Liver (tissue), 9 donors: ENCODE data around the gene KMT2E. TPM values are rescaled to one million over a fixed set of nuclear protein-coding genes. Genes with fewer than 3 reads are reported as not detected.

ENCODE experiments used
- DNase-seq: peaks from one replicate; pipeline ENCODE4 v3.0.0-alpha.2; 2017; ENCODE audit warnings: low spot score
- H3K27ac ChIP-seq, 2 donors: one replicate each; pipeline ENCODE4 v1.7.0; 2013; ENCODE audit warnings: inconsistent platforms in 2 of 2, low read length in 2 of 2, control low read depth in 1 of 2, low read depth in 1 of 2, mild to moderate bottlenecking in 1 of 2
- H3K27me3 ChIP-seq, 4 donors: one replicate each; pipeline versions ENCODE4 v1.6.1 to v1.7.0; 2013; ENCODE audit warnings: low read length in 3 of 4, inconsistent platforms in 1 of 4, mild to moderate bottlenecking in 1 of 4, moderate library complexity in 1 of 4; ENCODE audit not compliant: control insufficient read depth in 4 of 4, insufficient read depth in 4 of 4
- H3K36me3 ChIP-seq, 4 donors: one replicate each; pipeline versions ENCODE4 v1.6.1 to v1.7.0; 2013; ENCODE audit warnings: low read length in 3 of 4, mild to moderate bottlenecking in 3 of 4, low read depth in 1 of 4, moderate library complexity in 1 of 4; ENCODE audit not compliant: control insufficient read depth in 4 of 4, insufficient read depth in 3 of 4
- H3K4me1 ChIP-seq, 4 donors: one replicate each; pipeline versions ENCODE4 v1.6.1 to v1.7.0; 2013; ENCODE audit warnings: low read length in 3 of 4, mild to moderate bottlenecking in 3 of 4, moderate library complexity in 1 of 4; ENCODE audit not compliant: control insufficient read depth in 4 of 4, insufficient read depth in 4 of 4
- H3K4me3 ChIP-seq, 3 donors: one replicate each; pipeline versions ENCODE4 v1.6.1 to v1.7.0; 2013; ENCODE audit warnings: low read length in 3 of 3, control low read depth in 1 of 3, low read depth in 1 of 3, mild to moderate bottlenecking in 1 of 3
- H3K9ac ChIP-seq, 2 donors: one replicate each; pipeline ENCODE4 v1.7.0; 2013; ENCODE audit warnings: low read length in 2 of 2, mild to moderate bottlenecking in 2 of 2, moderate library complexity in 2 of 2, control low read depth in 1 of 2, low read depth in 1 of 2
- H3K9me3 ChIP-seq, 4 donors: one replicate each; pipeline versions ENCODE4 v1.6.1 to v1.7.0; 2013; ENCODE audit warnings: low read length in 3 of 4; ENCODE audit not compliant: control insufficient read depth in 4 of 4
- ATF3 ChIP-seq: IDR thresholded peaks from 2 replicates; pipeline ENCODE4 v1.6.1; 2016; ENCODE audit warnings: antibody characterized with exemption
- CTCF ChIP-seq: fragments of 150-350 bp; IDR thresholded peaks from 2 replicates; pipeline ENCODE4 v1.5.1; 2017; ENCODE audit warnings: improper control_type of control experiment, low read depth, low read length; ENCODE audit not compliant: missing input control
- EGR1 ChIP-seq, 2 donors: IDR thresholded peaks; 2 replicates each; pipeline ENCODE4 v1.6.1; 2016 to 2018; ENCODE audit warnings: antibody characterized with exemption in 2 of 2, low read depth in 2 of 2
- FOXA1 ChIP-seq: IDR thresholded peaks from 2 replicates; pipeline ENCODE4 v1.6.1; 2016; ENCODE audit warnings: antibody characterized with exemption
- FOXA2 ChIP-seq: IDR thresholded peaks from 2 replicates; pipeline ENCODE4 v1.6.1; 2016; ENCODE audit warnings: antibody characterized with exemption
- GABPA ChIP-seq, 2 donors: IDR thresholded peaks in 1 of 2; conservative IDR thresholded peaks in 1 of 2; 2 replicates each; pipeline ENCODE4 v1.6.1; 2016; ENCODE audit warnings: antibody characterized with exemption in 2 of 2, mild to moderate bottlenecking in 1 of 2, moderate library complexity in 1 of 2
- HNF4A ChIP-seq, 2 donors: conservative IDR thresholded peaks; 2 replicates each; pipeline ENCODE4 v1.6.1; 2016; ENCODE audit warnings: antibody characterized with exemption in 2 of 2, mild to moderate bottlenecking in 2 of 2
- HNF4G ChIP-seq: IDR thresholded peaks from 2 replicates; pipeline ENCODE4 v1.6.1; 2016; ENCODE audit warnings: antibody characterized with exemption
- JUND ChIP-seq, 2 donors: IDR thresholded peaks; 2 replicates each; pipeline ENCODE4 v1.6.1; 2016; ENCODE audit warnings: antibody characterized with exemption in 2 of 2
- NR2F2 ChIP-seq: IDR thresholded peaks from 2 replicates; pipeline ENCODE4 v1.6.1; 2016; ENCODE audit warnings: antibody characterized with exemption
- RAD21 ChIP-seq, 2 donors: IDR thresholded peaks; 2 replicates each; pipeline ENCODE4 v1.6.1; 2016; ENCODE audit warnings: antibody characterized with exemption in 2 of 2, mild to moderate bottlenecking in 2 of 2
- RXRA ChIP-seq, 2 donors: IDR thresholded peaks; 2 replicates each; pipeline ENCODE4 v1.6.1; 2017 to 2018; ENCODE audit warnings: antibody characterized with exemption in 2 of 2, mild to moderate bottlenecking in 1 of 2
- SP1 ChIP-seq: IDR thresholded peaks from 2 replicates; pipeline ENCODE4 v1.6.1; 2018; ENCODE audit warnings: antibody characterized with exemption, mild to moderate bottlenecking
- TAF1 ChIP-seq: conservative IDR thresholded peaks from 2 replicates; pipeline ENCODE4 v1.6.1; 2016; ENCODE audit warnings: antibody characterized with exemption, mild to moderate bottlenecking
- YY1 ChIP-seq: IDR thresholded peaks from 2 replicates; pipeline ENCODE4 v1.6.1; 2016; ENCODE audit warnings: antibody characterized with exemption, mild to moderate bottlenecking
- WGBS: extraction: QIAGEN DNeasy Blood & Tissue Kit; methylation state at CpG from one replicate; pipeline ENCODE4 v1.1.7; 2013; 5-methylcytosine and 5-hydroxymethylcytosine counted together
- polyA plus RNA-seq, 2 donors: library from polyadenylated mRNA; stranded (reverse) in 1 of 2; unstranded in 1 of 2; fragments of 200-250 nt in 1 of 2; fragments of >200 nt in 1 of 2; fragmentation: Nextera tagmentation in 1 of 2; extraction: Ambion mirVana in 1 of 2; gene quantifications; one replicate each; pipeline versions ENCODE4 v1.2.1 to v1.2.3, GENCODE V29; 2013 to 2015
- total RNA-seq, 2 donors: library from RNA; depleted of rRNA; stranded (reverse); fragments of >200 nt; gene quantifications; one replicate each; pipeline ENCODE4 v1.2.3, GENCODE V29; 2014
- TF ChIP-seq, protein P1 (sequence below): IDR thresholded peaks from 2 replicates; pipeline ENCODE4 v1.6.1; 2016; ENCODE audit warnings: antibody characterized with exemption, mild to moderate bottlenecking
- TF ChIP-seq, protein P2 (sequence below): IDR thresholded peaks from 2 replicates; pipeline ENCODE4 v1.6.1; 2016; ENCODE audit warnings: antibody characterized with exemption
- TF ChIP-seq, protein P3 (sequence below): IDR thresholded peaks from 2 replicates; pipeline ENCODE4 v1.6.1; 2016; ENCODE audit warnings: antibody characterized with exemption
- donor health status: healthy.
- donor health status: healthy.
- donor health status: healthy.
- donor health status: healthy.
- donor health status: healthy.

The KMT2E gene
- total and polyA plus RNA-seq, 4 donors: 7.1 to 55.6 (median 42.4) TPM

GRCh38 chr7:105012503-105013220 is 1.3 kb upstream of the KMT2E start (continued):
- TF ChIP-seq GABPA (IDR thresholded peaks at IDR 0.05 in 1 of 2, conservative IDR thresholded peaks at IDR 0.05 in 1 of 2) (no peak), YY1 (peak; percentile 100)
- TF ChIP-seq, protein P1, sequence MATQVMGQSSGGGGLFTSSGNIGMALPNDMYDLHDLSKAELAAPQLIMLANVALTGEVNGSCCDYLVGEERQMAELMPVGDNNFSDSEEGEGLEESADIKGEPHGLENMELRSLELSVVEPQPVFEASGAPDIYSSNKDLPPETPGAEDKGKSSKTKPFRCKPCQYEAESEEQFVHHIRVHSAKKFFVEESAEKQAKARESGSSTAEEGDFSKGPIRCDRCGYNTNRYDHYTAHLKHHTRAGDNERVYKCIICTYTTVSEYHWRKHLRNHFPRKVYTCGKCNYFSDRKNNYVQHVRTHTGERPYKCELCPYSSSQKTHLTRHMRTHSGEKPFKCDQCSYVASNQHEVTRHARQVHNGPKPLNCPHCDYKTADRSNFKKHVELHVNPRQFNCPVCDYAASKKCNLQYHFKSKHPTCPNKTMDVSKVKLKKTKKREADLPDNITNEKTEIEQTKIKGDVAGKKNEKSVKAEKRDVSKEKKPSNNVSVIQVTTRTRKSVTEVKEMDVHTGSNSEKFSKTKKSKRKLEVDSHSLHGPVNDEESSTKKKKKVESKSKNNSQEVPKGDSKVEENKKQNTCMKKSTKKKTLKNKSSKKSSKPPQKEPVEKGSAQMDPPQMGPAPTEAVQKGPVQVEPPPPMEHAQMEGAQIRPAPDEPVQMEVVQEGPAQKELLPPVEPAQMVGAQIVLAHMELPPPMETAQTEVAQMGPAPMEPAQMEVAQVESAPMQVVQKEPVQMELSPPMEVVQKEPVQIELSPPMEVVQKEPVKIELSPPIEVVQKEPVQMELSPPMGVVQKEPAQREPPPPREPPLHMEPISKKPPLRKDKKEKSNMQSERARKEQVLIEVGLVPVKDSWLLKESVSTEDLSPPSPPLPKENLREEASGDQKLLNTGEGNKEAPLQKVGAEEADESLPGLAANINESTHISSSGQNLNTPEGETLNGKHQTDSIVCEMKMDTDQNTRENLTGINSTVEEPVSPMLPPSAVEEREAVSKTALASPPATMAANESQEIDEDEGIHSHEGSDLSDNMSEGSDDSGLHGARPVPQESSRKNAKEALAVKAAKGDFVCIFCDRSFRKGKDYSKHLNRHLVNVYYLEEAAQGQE: peak; percentile 79

DNA sequence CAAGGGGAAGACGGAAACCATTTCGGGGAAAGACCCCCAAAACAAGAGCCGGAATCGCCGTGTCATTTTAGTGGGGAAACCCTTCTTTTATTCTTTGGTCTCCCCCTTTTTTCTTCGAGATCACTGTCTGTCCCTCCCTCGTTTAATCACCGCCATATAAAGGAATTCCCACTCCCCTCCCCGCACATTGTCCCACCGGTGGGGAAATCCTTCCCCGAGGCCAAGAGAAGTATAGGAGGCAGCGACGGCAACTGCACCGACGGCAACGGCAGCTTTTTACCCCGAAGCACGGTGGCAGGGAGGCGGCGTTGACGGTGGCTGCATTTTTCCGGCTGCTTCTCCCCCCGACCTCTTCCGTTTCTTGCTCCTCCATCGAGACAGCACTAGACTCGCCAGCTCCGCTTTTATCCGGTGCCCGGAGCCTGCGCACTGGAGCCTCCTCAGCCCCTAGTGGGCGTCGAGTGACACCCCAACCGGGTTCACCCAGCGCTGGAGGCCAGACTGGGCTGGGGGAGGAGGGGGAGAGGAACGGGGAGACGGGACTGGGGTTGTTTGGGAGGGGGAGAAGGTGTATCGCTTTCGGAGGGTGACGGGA is 687 bp upstream of the KMT2E start:
- Histone ChIP-seq H3K9me3 (no peaks in the 10 kb centered on the region), H3K27ac (peak overlapping the region; percentile 99 to 100), H3K9ac (peak overlapping the region; percentile 99 to 100), H3K36me3 (no peaks in the 10 kb centered on the region), H3K4me1 (peaks cover 3 to 39% (median 34%) of the 10 kb centered on the region in 4 donors), H3K4me3 (peak overlapping the region; percentile 83 to 91 (median 87)), H3K27me3 (no peaks in the 10 kb centered on the region)
- peak; percentile 85 for DNase-seq
- TF ChIP-seq YY1: no peak
- peak in 1 of 2 donors; percentile 16 for TF ChIP-seq JUND (IDR thresholded peaks at IDR 0.05)
- peak; percentile 60 for TF ChIP-seq CTCF
- TF ChIP-seq NR2F2: no peak
- peak; percentile 96 for TF ChIP-seq TAF1
- no peak for TF ChIP-seq FOXA1
- peak in 1 of 2 donors; percentile 45 for TF ChIP-seq EGR1 (IDR thresholded peaks at IDR 0.05; ENCODE audit: low read depth in 2 of 2)
- TF ChIP-seq, protein P2, sequence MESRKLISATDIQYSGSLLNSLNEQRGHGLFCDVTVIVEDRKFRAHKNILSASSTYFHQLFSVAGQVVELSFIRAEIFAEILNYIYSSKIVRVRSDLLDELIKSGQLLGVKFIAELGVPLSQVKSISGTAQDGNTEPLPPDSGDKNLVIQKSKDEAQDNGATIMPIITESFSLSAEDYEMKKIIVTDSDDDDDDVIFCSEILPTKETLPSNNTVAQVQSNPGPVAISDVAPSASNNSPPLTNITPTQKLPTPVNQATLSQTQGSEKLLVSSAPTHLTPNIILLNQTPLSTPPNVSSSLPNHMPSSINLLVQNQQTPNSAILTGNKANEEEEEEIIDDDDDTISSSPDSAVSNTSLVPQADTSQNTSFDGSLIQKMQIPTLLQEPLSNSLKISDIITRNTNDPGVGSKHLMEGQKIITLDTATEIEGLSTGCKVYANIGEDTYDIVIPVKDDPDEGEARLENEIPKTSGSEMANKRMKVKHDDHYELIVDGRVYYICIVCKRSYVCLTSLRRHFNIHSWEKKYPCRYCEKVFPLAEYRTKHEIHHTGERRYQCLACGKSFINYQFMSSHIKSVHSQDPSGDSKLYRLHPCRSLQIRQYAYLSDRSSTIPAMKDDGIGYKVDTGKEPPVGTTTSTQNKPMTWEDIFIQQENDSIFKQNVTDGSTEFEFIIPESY: peak; percentile 11
- no peak for TF ChIP-seq FOXA2
- no peak for TF ChIP-seq GABPA (IDR thresholded peaks at IDR 0.05 in 1 of 2, conservative IDR thresholded peaks at IDR 0.05 in 1 of 2)
- TF ChIP-seq, protein P1: peak; percentile 90
- TF ChIP-seq SP1: no peak
- peak in 1 of 2 donors; percentile 14 for TF ChIP-seq HNF4A (conservative IDR thresholded peaks at IDR 0.05)
- peak in 1 of 2 donors; percentile 13 for TF ChIP-seq RAD21 (IDR thresholded peaks at IDR 0.05)
- TF ChIP-seq, protein P3, sequence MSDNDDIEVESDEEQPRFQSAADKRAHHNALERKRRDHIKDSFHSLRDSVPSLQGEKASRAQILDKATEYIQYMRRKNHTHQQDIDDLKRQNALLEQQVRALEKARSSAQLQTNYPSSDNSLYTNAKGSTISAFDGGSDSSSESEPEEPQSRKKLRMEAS: no peak
- no peak for TF ChIP-seq HNF4G
- TF ChIP-seq ATF3: no peak
- peak; percentile 49 to 56 for TF ChIP-seq RXRA (IDR thresholded peaks at IDR 0.05)
- WGBS: under 1% methylated on average over 39 of the region's 39 CpGs
